ENCODE data around the gene MRPS10.

MRPS10 gene

DNA sequence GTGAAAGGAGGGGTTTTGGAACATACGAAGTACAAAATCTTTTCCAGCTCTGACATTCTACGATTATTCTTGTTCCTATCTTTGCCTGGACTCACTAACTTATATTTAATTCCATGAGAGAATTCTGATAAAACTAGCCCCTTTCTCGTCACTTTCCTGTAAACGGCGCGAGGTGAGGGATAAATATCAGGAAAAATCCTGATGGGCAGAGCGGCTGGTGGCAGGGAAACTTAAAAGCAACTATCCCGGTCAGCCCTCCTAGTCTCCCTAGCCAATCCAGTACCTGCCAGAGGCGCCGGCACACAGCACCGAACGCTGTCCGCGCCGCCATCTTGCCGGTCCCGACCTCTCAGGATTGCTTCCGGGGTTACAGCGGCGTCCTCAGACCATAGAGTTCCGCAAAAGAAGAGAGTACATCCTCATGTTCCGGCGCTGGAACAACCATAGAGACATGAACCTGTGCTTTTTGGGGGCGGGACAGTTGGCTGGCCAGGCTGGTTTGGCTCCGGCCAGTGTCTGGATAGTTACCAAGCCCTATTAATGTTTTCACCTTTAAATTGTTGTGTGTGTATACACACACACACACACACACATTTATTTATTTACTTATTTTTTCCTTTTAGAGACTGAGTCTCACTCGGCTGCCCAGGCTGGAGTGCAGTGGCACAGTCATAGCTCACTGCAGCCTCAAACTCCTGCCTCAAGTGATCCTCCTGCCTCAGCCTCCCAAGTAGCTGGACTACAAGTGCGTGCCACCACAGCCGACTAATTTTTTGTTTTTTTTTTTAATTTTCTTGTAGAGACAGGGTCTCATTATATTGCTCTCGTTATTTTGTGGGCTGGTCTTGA, at the start of gene MRPS10:
MRPS10 (minus strand) TSS at position 343 of the 849 bp plus-strand sequence; CDS start at position 331, 12 bp downstream.
- peak; percentile 95 for DNase-seq (ENCODE audit: low spot score)

DNA sequence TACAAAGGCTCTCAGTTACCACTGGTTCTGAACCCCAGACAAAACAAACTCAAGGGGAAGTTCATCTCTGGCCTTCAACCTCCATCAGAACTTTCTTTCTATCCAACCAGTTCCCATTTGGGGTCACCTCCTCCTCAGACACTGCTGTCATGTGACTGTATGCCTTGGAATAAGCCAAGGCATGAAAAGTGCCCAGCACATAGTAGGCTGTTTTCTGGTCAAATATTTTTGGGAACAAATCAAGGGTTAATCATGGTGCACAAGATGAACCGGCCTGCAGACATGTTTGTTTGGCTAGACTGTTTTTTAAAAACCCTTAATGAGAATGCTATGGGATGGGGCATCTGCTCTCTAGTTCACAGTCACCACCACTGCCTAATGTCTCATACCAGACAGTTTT, 48.9 kb upstream of the MRPS10 start:
- DNase-seq (ENCODE audit: low spot score): no peak

DNA sequence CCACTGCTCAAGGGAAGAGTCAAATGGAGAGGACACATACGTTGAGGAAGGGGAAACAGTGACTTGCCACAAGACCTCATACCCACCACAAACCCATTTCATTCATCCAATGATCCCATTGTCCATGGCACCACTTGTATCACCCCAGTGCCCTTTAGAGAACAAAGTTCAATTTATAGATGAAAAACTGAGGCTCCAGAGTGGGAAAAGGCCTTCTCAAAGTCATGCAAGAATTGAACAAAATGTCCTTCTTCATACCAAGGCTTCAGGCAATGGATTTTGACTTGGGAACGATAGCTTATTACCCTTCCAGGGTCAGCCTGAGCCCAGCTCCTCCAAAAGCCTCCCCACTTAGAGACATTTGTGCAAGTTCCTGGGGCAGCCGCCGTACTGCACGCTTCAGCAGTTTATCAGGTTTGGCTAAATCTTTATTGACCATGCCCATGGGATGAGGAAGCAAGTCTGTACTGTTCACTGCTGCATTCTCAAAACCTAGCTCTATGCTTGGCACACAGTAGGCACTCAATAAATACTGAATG, 47.3 kb upstream of the MRPS10 start:
- no peak for DNase-seq (ENCODE audit: low spot score)

DNA sequence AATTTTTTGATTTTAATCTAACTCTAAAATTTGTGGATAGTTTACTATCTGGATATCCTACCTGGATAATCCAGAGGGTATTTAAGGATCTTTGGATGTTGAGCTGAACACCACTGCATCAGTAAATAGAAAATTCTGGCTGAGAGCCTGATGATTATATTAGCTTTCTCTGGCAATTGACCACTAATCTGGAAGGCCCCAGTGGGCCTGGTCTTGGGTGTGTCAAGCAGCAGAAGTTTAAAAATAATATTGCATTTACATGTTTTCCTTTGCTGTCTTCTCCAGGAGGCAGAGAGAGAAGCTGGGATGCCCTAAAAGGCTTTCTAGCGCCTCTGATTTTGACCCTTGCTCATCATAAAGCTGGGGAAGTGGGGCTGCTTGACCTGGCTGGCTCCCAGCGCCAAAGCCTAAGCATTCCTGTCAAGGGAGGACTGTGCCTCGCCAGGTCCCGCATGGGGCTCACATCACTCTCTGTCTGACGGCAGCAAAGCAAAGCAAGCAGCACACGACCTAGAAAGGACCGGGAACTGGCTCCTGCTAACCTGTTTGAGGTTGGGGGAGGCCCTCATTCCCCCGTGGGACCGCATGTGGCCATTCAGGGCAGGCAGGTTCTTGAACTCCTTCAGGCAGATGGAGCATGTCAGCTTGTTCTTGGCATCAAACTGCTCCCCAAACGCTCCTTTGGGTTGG, 46.6 kb upstream of the MRPS10 start:
- DNase-seq (ENCODE audit: low spot score): no peak

DNA sequence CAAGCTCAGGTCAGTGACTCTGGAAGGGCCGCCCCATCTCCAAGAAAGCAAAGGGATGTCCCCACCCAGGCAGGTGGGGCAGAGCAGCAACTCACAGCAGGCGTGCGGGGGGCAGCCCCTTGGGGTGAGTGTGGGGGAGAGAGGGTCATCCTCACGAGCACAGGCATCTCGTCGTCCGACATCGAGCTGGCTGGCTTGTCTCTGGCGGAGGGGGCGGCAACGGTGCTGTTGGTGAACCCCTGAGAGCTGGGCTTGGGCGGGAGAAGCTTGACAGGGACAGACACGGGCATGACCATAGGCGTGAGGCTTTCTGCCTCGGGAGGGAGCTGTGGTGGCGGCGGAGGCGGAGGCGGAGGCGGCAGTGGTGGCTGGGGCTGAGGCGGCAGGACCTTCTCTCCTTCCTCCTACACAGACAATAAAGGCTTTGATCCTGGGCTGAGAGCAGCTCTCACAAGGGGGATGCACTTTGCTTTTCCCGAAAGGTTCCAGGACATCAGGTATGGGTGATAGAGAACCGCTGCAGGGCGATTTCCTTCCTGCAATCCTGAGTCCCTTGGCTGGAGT, 45.6 kb upstream of the MRPS10 start:
- DNase-seq (ENCODE audit: low spot score): no peak

DNA sequence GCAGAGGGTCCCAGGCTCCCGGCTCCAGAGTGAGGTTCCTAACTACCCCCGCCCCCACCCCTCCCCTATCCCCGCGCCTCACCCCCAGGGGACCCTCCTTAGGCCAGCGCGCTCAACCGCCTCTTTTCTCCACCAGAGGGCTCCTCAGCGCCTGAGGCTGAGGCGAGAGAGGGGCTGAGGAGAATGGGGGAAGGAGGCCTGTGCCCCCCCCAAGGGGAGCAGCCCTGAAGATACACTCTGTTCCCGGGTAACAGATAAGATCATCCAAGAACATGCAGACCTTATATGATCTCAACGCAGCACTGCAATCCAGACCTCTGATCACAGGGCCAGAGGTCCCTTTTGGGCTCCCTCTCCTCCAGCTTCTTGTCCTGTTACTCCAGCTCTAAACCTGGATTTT, 43.3 kb upstream of the MRPS10 start:
- peak; percentile 66 for DNase-seq (ENCODE audit: low spot score)

DNA sequence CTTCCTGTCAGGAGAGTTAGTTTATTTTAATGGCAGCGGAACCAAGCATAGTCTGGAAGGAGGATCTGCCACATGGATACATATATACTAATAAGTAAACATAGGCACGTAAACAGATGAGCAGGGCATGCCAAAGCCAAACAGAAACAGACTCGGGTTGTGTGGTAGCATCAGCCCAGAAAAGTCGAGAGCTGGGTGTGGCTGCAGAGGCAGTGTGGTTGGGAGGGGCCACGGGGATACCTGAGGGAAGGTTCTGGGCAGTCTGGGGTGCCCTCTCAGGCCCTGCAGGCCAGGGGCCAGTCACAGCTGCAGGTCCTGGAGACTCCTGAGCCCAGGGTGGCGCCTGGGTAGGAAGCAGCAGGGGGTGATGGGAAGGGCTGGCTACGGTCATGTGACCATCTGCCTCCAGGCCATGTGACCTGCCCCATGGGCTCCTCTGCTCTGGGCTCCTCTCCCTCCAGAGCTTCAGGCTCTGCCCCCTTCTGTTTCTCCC, 42.8 kb upstream of the MRPS10 start:
- DNase-seq (ENCODE audit: low spot score): peak; percentile 55

DNA sequence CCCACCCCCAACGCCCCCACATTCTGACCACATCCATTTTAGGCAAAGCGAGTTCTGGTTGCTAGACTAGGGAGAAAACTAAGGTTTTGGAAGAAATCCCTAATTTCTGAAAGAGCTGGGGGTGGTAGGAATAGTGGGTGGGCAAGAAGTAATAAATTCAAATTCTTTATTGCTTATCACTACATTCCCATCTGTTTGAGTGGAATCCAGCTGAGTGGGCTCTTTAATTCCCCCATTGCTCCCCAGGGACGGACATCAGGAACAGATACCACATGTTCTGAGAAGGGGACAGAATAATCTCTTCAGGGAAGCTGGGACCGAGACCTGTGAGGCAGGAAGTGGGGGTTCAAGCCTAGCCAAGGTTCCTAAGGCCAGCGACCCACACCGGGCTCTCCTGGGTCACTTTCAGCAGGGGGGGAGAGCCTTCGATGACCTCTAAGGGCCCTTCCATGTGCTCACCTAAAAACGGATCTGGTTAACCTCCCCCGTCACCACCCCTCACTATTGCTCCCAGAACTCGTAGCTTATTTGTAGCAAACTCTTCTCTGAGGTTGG, 42.3 kb upstream of the MRPS10 start:
- peak; percentile 71 for DNase-seq (ENCODE audit: low spot score)

DNA sequence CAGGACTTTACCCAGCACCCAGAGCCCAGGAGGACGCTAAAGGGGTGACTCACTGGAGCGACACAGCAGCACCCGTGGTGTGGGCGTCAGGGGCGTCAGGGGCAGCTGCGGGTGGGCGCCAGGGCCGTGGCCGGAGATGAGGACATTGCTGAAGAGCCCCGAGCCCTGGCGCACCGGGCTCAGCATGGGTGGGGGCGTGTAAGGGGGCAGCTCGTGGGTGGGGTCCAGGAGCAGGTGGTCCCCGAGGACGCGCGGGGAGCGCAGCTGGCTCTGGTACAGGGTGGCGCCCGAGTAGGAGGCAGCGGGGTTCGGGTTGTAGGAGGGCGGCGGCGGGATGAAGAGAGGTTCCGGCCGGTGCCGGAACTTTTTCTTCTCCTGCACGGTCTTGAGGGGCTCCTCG, 41.6 kb upstream of the MRPS10 start:
- DNase-seq (ENCODE audit: low spot score): no peak

DNA sequence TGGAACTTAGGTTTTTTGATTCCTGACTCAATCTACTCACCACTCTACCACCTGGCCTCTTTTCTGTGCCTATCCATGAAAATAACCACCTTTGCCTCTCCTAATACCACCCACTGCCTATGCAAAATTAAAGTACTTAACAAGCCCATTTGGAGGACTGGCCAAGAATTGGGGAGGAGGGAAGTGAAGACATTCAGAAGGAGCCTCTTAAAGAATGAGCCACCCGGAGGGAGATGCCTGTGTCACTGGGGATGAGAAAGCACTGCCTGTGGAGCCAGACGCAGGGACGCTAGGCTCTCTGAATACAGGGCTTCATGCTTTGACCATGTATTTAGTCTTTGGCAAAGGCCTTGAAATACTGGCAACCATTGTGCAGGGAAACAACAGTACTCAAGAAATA, 40.0 kb upstream of the MRPS10 start:
- DNase-seq (ENCODE audit: low spot score): no peak

DNA sequence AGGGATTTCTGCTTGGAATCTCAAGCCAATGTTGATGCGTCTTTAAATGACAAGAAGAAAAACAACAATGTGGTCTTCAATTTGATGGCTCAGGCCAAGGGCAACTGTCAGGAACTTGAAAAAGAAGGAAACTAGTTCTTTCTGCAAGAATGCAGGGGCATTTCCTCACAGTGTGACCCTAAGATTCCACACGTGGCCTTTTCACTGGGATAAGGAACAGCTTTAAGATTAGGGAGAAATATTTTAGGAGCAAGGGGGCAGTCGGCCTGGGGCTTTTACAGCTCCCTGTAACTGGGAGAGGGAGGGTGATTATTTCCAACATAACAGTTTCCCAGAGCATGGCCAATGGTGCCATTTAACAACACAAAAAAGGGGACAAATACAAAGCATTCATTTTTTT, 39.4 kb upstream of the MRPS10 start:
- DNase-seq (ENCODE audit: low spot score): no peak

DNA sequence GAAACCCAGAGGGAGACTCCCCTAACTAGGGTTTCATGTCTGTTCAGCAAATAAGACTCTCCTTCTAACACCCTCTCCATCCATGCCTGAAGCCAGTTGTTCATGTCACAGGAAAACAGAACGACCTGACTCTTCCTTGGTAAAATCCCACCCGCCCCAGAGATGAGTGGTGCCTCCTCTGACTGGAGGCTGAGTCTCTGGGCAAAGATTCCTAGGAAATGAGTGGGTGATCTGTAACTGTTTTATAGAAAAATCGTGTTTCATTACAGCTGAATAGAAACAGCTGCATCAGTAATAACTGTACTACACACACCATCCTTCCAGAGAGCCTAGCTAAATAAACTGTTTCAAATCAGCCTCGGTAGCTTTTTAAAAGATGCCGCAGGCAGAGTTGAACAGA, 37.4 kb upstream of the MRPS10 start:
- peak; percentile 42 for DNase-seq (ENCODE audit: low spot score)

DNA sequence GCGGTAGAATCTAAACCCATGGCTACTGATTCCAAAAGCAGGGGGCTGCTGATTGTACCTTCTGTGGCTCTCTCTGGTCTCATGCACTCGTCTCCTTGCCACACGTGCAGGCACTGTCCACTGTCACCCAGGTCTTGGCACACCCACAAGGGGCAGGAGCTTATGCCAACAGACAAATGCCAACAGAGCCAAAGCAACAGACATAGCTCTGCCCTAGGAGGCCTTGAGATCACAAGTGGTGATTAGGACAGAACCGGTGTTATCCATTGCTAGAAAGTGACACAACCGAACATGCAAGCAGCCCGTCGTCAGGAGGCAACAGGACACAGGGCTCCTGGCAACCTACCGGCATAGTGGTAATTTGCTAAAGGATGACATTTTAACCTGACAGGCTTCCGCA, 36.8 kb upstream of the MRPS10 start:
- DNase-seq (ENCODE audit: low spot score): no peak

DNA sequence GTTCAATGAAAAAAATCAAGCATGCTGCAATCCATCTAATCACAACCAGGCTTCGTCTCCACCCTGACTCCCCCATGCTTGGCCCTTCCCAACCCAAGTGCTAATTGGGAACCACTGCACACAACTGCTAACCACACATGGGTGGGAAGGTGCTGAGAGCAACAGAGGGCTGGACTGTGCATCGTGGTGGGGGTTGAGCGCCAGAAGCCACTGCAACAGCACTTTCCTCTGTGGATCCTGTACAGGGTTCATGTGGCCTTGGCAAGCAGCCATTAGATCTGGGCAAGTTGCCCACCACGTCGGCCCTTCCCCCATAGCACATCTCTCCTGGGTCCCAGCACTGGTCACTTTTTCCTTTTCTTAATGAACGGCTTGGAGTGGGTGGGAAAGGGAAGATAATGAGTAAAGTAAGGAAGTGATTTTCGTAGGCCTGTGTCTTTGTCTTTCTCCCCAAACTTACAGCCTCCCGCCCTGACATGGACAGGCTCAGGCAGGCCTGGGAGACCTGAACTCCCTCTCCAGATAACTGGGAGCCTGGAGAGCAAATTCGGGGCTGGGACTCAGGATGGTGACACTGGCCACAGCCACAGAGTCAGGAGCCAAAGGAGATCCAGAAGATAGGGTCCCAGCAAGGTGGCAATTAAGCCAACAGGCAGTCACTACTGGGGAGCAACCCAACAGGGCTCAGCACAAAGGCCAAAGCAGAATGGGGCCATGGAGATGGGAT, 34.4 kb upstream of the MRPS10 start:
- peak; percentile 74 for DNase-seq (ENCODE audit: low spot score)

DNA sequence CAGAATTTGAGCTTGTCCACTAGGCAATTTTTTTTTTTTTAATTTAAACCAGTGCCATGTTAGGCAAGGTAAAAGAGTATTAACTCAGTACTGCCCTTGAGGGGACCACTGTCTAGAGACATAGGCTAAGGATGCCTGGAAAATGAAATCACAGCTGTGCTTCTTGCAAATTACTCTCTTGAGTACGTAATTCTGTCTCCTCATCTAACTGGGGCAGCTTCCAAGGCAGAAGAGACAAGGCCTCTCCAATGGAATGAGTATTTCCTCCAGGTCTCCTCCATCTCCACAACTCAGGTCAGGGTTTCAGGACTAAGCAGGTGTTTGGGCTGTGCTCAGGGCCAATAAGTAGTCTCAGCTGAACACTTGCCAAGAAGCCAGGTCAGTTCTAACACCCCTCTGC, 33.8 kb upstream of the MRPS10 start:
- peak; percentile 71 for DNase-seq (ENCODE audit: low spot score)

DNA sequence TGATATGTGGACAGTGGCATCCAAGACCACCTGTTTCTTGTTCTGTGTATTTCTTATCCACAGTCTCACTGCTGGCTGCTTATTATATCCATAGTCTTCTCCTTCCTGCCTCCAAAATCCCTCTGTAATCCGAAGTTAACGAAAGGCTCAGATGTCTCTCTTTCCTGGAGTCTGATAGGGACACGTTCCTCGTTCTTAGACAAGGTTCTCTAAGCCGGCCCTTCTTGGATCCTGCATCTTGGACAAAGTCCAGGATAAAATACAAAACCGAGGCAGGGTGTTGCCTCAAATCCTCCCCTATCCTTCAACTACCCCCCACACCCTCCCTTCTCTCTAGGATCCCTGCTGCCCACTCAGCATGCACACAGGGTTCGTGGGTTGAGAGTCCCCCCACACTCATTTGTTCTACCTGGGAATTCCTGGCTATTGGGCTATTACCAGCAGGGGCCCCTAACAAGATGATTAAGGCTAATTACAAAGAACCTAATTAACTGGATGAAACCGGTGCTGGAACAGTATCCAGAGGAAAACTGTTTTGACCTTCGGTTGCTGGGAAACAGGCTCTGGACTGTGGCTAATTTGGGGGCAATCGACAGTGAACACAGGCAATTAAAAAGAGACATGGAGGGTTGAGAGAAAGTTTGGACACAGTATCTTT, 32.7 kb upstream of the MRPS10 start:
- no peak for DNase-seq (ENCODE audit: low spot score)

DNA sequence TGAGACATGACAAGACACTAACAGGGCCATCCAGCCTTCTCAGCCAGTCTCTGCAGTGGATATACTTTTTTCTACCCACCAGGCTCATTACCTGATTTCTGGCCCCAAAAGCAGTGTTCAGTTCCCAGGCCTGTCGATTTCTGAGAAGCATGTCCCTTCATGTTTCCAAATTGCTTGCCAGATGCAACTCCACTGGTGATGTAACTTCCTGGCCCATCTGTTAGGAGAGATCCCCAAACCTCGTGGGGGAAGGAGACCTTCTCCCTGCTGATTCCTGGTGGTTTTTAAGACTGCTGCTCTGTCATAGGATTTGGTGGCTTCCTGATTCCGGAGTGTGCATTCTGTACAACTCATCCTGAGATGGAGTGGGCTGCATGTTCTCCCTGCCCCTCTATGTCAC, 31.6 kb upstream of the MRPS10 start:
- peak; percentile 56 for DNase-seq (ENCODE audit: low spot score)

DNA sequence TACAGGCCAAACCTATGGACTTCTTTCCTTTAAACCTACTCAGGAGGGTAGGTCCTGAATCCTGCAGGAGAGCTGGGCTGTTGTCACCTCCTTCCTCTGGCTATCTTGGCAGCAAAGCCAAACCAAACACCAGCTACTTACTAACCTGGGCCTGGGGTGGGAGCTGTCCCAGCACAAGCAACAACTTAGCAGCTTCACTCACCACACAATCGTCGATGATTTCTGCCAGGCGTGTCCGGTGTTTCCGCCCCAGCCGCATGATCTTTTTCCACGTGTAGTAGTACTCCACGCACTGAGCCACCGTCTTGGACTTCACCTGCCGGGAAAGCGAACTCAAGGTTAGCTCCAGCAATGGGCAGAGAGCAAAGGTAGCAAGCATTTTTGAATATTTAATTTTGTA, 25.4 kb upstream of the MRPS10 start:
- DNase-seq (ENCODE audit: low spot score): no peak

DNA sequence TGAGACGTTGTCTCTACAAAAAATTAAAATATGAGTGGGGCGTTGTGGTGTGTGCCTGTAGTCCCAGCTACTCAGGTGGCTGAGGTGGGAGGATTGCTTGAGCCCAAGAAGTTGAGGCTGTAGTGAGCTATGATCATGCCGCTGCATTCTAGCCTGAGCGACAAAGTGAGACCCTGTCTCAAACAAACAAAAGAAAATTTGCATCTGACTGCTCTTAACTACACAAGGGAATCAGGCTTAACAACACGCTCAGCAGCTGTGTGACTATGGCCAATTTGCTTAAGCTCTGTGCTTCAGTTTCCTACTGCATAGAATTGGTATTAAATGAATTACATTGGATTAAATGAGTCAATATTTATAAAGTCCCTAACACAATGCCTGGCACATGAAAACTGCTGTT, 24.3 kb upstream of the MRPS10 start:
- no peak for DNase-seq (ENCODE audit: low spot score)

DNA sequence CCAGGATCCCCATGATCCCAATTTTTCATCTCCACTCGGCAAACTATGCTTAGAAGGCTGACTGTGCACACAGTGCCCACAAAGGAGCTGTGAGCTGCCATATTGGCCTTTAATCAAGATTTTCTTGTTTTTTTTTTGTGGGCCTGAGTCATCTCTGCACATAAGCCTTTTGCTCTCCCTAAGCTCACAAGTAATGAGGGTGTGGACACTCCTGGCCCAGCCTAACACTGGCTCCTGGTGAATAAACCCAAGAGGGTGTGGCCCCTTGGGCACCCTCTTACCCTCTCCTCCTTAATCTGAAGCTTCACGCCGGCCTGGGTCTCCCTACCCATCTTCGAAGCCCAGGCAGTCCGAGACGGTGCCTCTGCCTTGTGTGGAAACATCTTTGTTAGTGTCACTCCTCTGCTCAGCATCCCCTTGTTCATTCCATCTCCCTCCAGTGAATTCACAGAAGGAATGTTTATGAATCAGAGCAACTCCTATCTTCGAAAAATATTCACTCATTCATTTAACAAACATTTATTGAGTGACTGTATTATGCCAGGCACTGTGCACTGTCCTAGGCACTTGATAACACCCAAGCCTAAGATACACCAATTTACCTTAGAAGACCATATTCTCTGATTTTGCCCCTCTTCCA, 22.2 kb upstream of the MRPS10 start:
- peak; percentile 62 for DNase-seq (ENCODE audit: low spot score)

DNA sequence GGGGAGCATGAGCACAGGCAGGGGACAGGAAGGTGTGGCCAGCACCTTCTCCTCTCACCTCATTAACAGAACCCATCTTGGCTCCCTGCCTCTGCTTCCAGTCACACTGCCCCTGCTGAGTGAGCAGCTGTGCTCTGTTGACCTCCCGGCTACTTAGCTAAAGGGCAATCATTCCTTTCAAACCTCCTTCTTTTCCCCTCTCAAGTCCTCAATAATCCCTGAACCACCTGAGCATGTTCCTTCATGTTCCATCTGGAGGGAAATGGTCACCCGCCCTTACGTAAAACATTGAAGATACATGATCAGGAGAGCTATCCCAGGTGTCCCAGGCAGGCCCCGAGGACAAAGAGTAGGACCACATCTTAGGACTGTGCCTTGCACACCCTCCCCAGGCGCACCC, 21.7 kb upstream of the MRPS10 start:
- DNase-seq (ENCODE audit: low spot score): no peak

All from GM03348 (cell line).